Measurements from ENCODE around the gene SRRM5.

- TF ChIP-seq GATA3 (IDR thresholded peaks at IDR 0.05; ENCODE audit: low read depth, low read length) (no peak), GATA2 (IDR thresholded peaks at IDR 0.05; ENCODE audit: low read depth, low read length) (no peak)
These were observed 30.4 kb upstream of the SRRM5 start for GRCh38 chr19:43581467-43581866.
